SU-DHL-6 (cell line): Measurements from ENCODE around the gene SNW1.
A peak's percentile ranks its signal among the peaks of the same experiment; 100 is the strongest.

Experiments used
- H2AFZ ChIP-seq: fragments of 200-600 bp; sonication (generic); 2 replicates; pipeline ENCODE4 v1.6.1; 2014; ENCODE audit warnings: low read depth, mild to moderate bottlenecking, moderate library complexity, mixed read lengths, antibody characterized with exemption, low read length; ENCODE audit not compliant: severe bottlenecking
- H3F3A ChIP-seq: fragments of 200-600 bp; shearing (Covaris generic); 2 replicates; pipeline ENCODE4 v1.6.0; 2016; ENCODE audit warnings: antibody characterized with exemption, mild to moderate bottlenecking; ENCODE audit not compliant: insufficient read depth
- H3K27ac ChIP-seq: fragments of 200-600 bp; sonication (generic); 2 replicates; pipeline ENCODE4 v1.5.1; 2016; ENCODE audit warnings: low read depth, mild to moderate bottlenecking, low read length, moderate library complexity, mixed read lengths
- H3K27me3 ChIP-seq: fragments of 200-600 bp; sonication (generic), shearing (Covaris generic); 2 replicates; pipeline ENCODE4 v1.6.0; 2014; ENCODE audit warnings: mild to moderate bottlenecking, low read length
- H3K36me3 ChIP-seq: fragments of 200-600 bp; sonication (generic); 2 replicates; pipeline ENCODE4 v1.6.1; 2014; ENCODE audit warnings: mild to moderate bottlenecking, low read length, mixed read lengths
- H3K4me2 ChIP-seq: fragments of 300-600, 200-600 bp; shearing (Covaris generic), sonication (generic); 2 replicates; pipeline ENCODE4 v1.6.0; 2014; ENCODE audit warnings: low read length, low read depth, mild to moderate bottlenecking; ENCODE audit not compliant: poor library complexity, severe bottlenecking
- H3K4me3 ChIP-seq: fragments of 200-600 bp; sonication (generic); 2 replicates; pipeline ENCODE4 v1.5.1; 2014; ENCODE audit warnings: antibody characterized with exemption, low read length, mild to moderate bottlenecking, mixed read lengths; ENCODE audit not compliant: insufficient read depth, poor library complexity, severe bottlenecking
- H3K79me2 ChIP-seq: fragments of 200-600 bp; sonication (generic); 2 replicates; pipeline ENCODE4 v1.6.1; 2014; ENCODE audit warnings: mild to moderate bottlenecking, low read length, moderate library complexity; ENCODE audit not compliant: insufficient read depth
- H3K9ac ChIP-seq: fragments of 200-600 bp; sonication (generic); 2 replicates; pipeline ENCODE4 v1.7.0; 2014; ENCODE audit warnings: mild to moderate bottlenecking, low read length
- H3K9me2 ChIP-seq: fragments of 200-600 bp; sonication (generic); replicated peaks from 2 replicates; pipeline ENCODE4 v1.6.1; 2014; ENCODE audit warnings: low read length; ENCODE audit not compliant: insufficient read depth
- H3K9me3 ChIP-seq: fragments of 200-600 bp; sonication (generic); 2 replicates; pipeline ENCODE4 v1.6.1; 2014; ENCODE audit warnings: low read length, mixed read lengths; ENCODE audit not compliant: insufficient read depth
- H4K20me1 ChIP-seq: fragments of 200-600 bp; sonication (generic); 2 replicates; pipeline ENCODE4 v1.6.1; 2014; ENCODE audit warnings: low read depth, mild to moderate bottlenecking, antibody characterized with exemption, low read length, moderate library complexity, mixed read lengths
- EZH2phosphoT487 ChIP-seq: fragments of 200-600 bp; sonication (generic), shearing (Covaris generic); conservative IDR thresholded peaks from 2 replicates; pipeline ENCODE4 v1.6.1; 2018; ENCODE audit warnings: mild to moderate bottlenecking, antibody characterized with exemption, low read length, moderate library complexity, mixed read lengths
- TF ChIP-seq, protein P1 (sequence below): fragments of 200-600 bp; sonication (generic); IDR thresholded peaks from one replicate; pipeline ENCODE4 v1.5.1; 2017; ENCODE audit warnings: antibody characterized with exemption, mild to moderate bottlenecking, low read length, moderate library complexity; ENCODE audit not compliant: insufficient read depth, poor library complexity, severe bottlenecking

The SNW1 gene

DNA sequence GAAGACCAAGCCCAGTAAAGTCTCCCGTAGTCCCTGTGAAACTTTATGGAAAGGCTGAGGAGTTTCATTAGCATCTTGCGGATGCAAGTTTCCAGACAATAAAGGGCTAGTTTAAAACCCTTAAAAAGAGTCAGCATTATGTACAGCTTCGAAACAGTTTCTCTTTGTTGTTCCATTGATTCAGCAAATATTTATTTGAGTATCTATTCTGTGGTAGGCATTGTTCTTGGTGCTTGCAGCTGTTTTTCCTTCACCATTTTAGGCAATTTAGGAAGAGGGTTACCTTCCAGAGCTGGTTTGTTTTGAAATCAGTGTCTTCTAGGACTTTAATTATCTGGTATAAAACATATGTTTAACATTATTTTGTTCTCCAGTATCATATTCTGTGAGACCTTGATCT lies 51.5 kb downstream of the SNW1 start:
- no peaks in the 10 kb centered on the region for H3K27me3 ChIP-seq
- peaks cover 24% of the 10 kb centered on the region for H3K36me3 ChIP-seq
- TF ChIP-seq, protein P1, sequence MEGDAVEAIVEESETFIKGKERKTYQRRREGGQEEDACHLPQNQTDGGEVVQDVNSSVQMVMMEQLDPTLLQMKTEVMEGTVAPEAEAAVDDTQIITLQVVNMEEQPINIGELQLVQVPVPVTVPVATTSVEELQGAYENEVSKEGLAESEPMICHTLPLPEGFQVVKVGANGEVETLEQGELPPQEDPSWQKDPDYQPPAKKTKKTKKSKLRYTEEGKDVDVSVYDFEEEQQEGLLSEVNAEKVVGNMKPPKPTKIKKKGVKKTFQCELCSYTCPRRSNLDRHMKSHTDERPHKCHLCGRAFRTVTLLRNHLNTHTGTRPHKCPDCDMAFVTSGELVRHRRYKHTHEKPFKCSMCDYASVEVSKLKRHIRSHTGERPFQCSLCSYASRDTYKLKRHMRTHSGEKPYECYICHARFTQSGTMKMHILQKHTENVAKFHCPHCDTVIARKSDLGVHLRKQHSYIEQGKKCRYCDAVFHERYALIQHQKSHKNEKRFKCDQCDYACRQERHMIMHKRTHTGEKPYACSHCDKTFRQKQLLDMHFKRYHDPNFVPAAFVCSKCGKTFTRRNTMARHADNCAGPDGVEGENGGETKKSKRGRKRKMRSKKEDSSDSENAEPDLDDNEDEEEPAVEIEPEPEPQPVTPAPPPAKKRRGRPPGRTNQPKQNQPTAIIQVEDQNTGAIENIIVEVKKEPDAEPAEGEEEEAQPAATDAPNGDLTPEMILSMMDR, result no peak
- no peak for TF ChIP-seq EZH2phosphoT487
- no peaks in the 10 kb centered on the region for H3K9me2 ChIP-seq
- H3K9ac ChIP-seq, result peak overlapping the region; percentile 85
- H3K79me2 ChIP-seq, result peaks cover 77% of the 10 kb centered on the region
- peak overlapping the region; percentile 97 for H3K4me3 ChIP-seq
- H2AFZ ChIP-seq, result no peak overlapping the region
- peak overlapping the region; percentile 73 for H3K4me2 ChIP-seq
- H3F3A ChIP-seq, result 0 out of 2 replicates have a peak, but pooled peaks cover 8% of the 10 kb centered on the region
- H3K27ac ChIP-seq, result no peak overlapping the region
- H3K9me3 ChIP-seq, result no peaks in the 10 kb centered on the region
- H4K20me1 ChIP-seq, result peaks cover 10% of the 10 kb centered on the region

DNA sequence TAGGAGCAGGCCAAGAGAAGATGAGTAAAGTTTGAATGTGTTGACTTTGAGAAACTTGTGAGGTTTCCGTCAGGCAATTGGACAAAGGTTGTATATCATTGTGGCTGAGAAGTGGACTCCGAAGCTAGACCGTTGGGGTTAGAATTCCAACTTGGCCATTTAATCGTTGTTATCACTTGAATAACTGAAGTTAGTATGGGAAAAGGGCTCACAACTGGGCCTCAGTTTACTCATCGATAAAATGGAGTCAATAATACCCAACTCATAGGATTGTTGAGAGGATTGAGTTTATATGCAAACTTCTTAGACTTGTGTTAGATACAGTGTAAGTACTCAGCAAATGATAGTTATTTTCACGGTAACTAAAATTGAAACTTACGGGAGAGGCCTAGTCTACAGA lies 52.2 kb downstream of the SNW1 start:
- peaks cover 10% of the 10 kb centered on the region for H4K20me1 ChIP-seq
- peaks cover 70% of the 10 kb centered on the region for H3K79me2 ChIP-seq
- H3K9me2 ChIP-seq, result no peaks in the 10 kb centered on the region
- no peak overlapping the region for H2AFZ ChIP-seq
- H3K4me2 ChIP-seq, result peak overlapping the region; percentile 73
- H3K4me3 ChIP-seq, result peak overlapping the region; percentile 97
- H3K27ac ChIP-seq, result no peak overlapping the region
- H3K27me3 ChIP-seq, result no peaks in the 10 kb centered on the region
- TF ChIP-seq EZH2phosphoT487, result no peak
- TF ChIP-seq, protein P1, result no peak
- H3K9me3 ChIP-seq, result no peaks in the 10 kb centered on the region
- 0 out of 2 replicates have a peak, but pooled peaks cover 7% of the 10 kb centered on the region for H3F3A ChIP-seq
- H3K36me3 ChIP-seq, result peaks cover 22% of the 10 kb centered on the region
- peak overlapping the region; percentile 85 for H3K9ac ChIP-seq

DNA sequence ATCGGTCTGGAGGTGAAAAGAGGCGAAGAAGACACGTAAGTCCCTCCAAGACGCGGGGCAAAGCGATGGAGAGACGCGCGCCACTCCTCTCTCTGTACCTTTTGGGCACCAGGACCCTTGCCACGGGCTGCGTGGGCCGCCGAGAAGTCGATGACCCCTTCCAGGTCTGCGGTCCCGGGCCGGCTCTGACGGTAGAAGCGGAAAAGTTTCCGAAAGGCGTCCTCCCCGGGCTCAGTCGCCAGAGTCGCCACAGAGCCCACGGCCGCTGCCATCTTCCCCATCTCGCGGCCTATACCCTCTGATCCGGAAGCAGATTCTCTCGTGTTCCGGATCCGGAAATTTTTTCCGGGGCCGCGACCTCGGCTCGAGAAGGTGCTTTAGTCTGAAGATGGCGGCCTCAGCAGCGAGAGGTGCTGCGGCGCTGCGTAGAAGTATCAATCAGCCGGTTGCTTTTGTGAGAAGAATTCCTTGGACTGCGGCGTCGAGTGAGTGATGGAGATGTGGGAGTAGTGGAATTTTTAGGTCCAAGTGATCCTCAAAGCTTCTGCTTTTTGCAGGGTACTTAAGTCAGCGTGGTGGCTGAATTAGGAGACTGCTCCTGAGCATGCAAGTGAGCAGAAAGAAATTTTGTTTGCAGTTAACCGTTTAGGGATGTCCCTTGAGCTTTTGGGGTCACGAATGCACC lies 53.1 kb downstream of the SNW1 start, which contains the start of the genes ALKBH1 and SLIRP:
Gene ALKBH1, minus strand, starts transcription at position 300 of the 685 bp plus-strand sequence. Its CDS starts 19 bp downstream, at position 281.
Gene SLIRP, plus strand, starts transcription at position 380 of the 685 bp plus-strand sequence. Its CDS starts 9 bp downstream, at position 389.
- H4K20me1 ChIP-seq, result peaks cover 10% of the 10 kb centered on the region
- H3K9me3 ChIP-seq, result no peaks in the 10 kb centered on the region
- H3K4me2 ChIP-seq, result peak within 1 kb of the TSS; percentile 73
- H3K9ac ChIP-seq, result peak within 1 kb of the TSS; percentile 85
- H3F3A ChIP-seq, result no peaks in the 10 kb centered on the region
- no peaks in the 10 kb centered on the region for H3K27me3 ChIP-seq
- H3K9me2 ChIP-seq, result no peaks in the 10 kb centered on the region
- H3K27ac ChIP-seq, result peak within 1 kb of the TSS; percentile 17
- H2AFZ ChIP-seq, result peak within 1 kb of the TSS; percentile 70
- H3K79me2 ChIP-seq, result peaks cover 70% of the 10 kb centered on the region
- H3K4me3 ChIP-seq, result peak within 1 kb of the TSS; percentile 97
- H3K36me3 ChIP-seq, result peaks cover 15% of the 10 kb centered on the region
- TF ChIP-seq, protein P1, result no peak
- TF ChIP-seq EZH2phosphoT487, result no peak
